Endothelial cell of umbilical vein (primary cell): ENCODE measurements around the gene SHC4. TPM values are rescaled to one million over a fixed set of nuclear protein-coding genes. Genes with fewer than 3 reads are reported as not detected.

Source experiments
- BruUV-seq: library from RNA; stranded (reverse); fragments of 400-500 nt; replicated peaks from 2 replicates; lab custom pipeline; 2021; lab: Mats Ljungman, UMichigan
- CTCF ChIA-PET: fragments of 300-600, 350-600 bp; sonication (Branson Sonifier 250); formaldehyde crosslinking; loops from one replicate; lab custom pipeline; 2021; ENCODE audit warnings: antibody characterized with exemption, inconsistent platforms; lab: Charles Lee
- POLR2A ChIA-PET: fragments of 300-600, 350-600 bp; sonication (Branson Sonifier 250); formaldehyde crosslinking; loops from one replicate; lab custom pipeline; 2021; ENCODE audit warnings: antibody characterized with exemption, inconsistent platforms; lab: Charles Lee
- DNase-seq: peaks from one replicate; pipeline ENCODE4 v3.0.0-alpha.2; 2011; ENCODE audit warnings: low read depth, low spot score
- FAIRE-seq: peaks from 2 replicates; lab custom pipeline; 2011; peaks lifted over from hg19 to GRCh38; lab: Jason Lieb, UNC
- H2AFZ ChIP-seq: 2 replicates; pipeline ENCODE4 v1.6.0; 2012; ENCODE audit warnings: low read depth, low read length, control low read depth, inconsistent platforms
- H3K27ac ChIP-seq: 2 replicates; pipeline ENCODE4 v1.5.1; 2011; ENCODE audit warnings: low read depth, mild to moderate bottlenecking, control low read depth, low read length, moderate library complexity; ENCODE audit not compliant: insufficient read depth
- H3K27me3 ChIP-seq, 2 experiments: 2 replicates each; pipeline versions ENCODE4 v1.6.0 to v1.6.1; 2011; ENCODE audit warnings: low read length in 2 of 2, mixed read lengths in 1 of 2; ENCODE audit not compliant: control insufficient read depth in 2 of 2, insufficient read depth in 2 of 2
- H3K36me3 ChIP-seq, 2 experiments: 2 replicates in 1 of 2; 3 replicates in 1 of 2; pipeline ENCODE4 v1.5.1; 2011; ENCODE audit warnings: low read length in 2 of 2, mild to moderate bottlenecking in 1 of 2, moderate library complexity in 1 of 2; ENCODE audit not compliant: control insufficient read depth in 2 of 2, insufficient read depth in 2 of 2; ENCODE audit errors: extremely low read depth in 1 of 2
- H3K4me1 ChIP-seq: 3 replicates; pipeline ENCODE4 v1.5.1; 2011; ENCODE audit warnings: mild to moderate bottlenecking, low read length; ENCODE audit not compliant: control insufficient read depth, insufficient read depth; ENCODE audit errors: extremely low read depth
- H3K4me2 ChIP-seq: 2 replicates; pipeline ENCODE4 v1.6.1; 2011; ENCODE audit warnings: low read length, control low read depth, mixed read lengths; ENCODE audit not compliant: insufficient read depth
- H3K4me3 ChIP-seq, 3 experiments: fragments of 200-600 bp in 1 of 3; sonication (generic), shearing (Covaris generic) in 1 of 3; replicated peaks in 1 of 3; 2 replicates each; pipeline ENCODE4 v1.5.1; 2011 to 2016; ENCODE audit warnings: control low read depth in 3 of 3, low read length in 3 of 3, mild to moderate bottlenecking in 2 of 3, inconsistent platforms in 1 of 3, low read depth in 1 of 3, moderate library complexity in 1 of 3; ENCODE audit not compliant: insufficient read depth in 1 of 3
- H3K79me2 ChIP-seq: 2 replicates; pipeline ENCODE4 v1.6.0; 2012; ENCODE audit warnings: low read length, inconsistent platforms; ENCODE audit not compliant: control insufficient read depth, insufficient read depth
- H3K9ac ChIP-seq: replicated peaks from 2 replicates; pipeline ENCODE3; 2011; ENCODE audit warnings: low read length, control low read depth; ENCODE audit not compliant: insufficient read depth; ENCODE audit errors: extremely low read depth
- H3K9me1 ChIP-seq: replicated peaks from 3 replicates; pipeline ENCODE4 v1.6.0; 2011; ENCODE audit warnings: mild to moderate bottlenecking, low read length; ENCODE audit not compliant: control insufficient read depth, insufficient read depth; ENCODE audit errors: extremely low read depth
- H3K9me3 ChIP-seq: replicated peaks from 2 replicates; pipeline ENCODE4 v1.5.1; 2012; ENCODE audit warnings: low read length, inconsistent platforms; ENCODE audit not compliant: control insufficient read depth, insufficient read depth
- H4K20me1 ChIP-seq: replicated peaks from 2 replicates; pipeline ENCODE3; 2011; ENCODE audit warnings: mild to moderate bottlenecking, low read length; ENCODE audit not compliant: control insufficient read depth, insufficient read depth; ENCODE audit errors: extremely low read depth
- EZH2 ChIP-seq: IDR thresholded peaks from 2 replicates; pipeline ENCODE4 v1.6.1; 2012; ENCODE audit warnings: borderline replicate concordance, low read depth, mild to moderate bottlenecking, moderate library complexity, low read length, inconsistent platforms; ENCODE audit not compliant: severe bottlenecking
- FOS ChIP-seq: IDR thresholded peaks from 2 replicates; pipeline ENCODE4 v1.6.1; 2011; ENCODE audit warnings: mild to moderate bottlenecking, low read length, moderate library complexity, borderline replicate concordance; ENCODE audit not compliant: insufficient read depth
- GATA2 ChIP-seq: IDR thresholded peaks from 2 replicates; pipeline ENCODE4 v1.7.0; 2011; ENCODE audit warnings: low read depth, mild to moderate bottlenecking, moderate library complexity, mixed read lengths, low read length; ENCODE audit not compliant: insufficient read length, insufficient read depth
- JUN ChIP-seq: IDR thresholded peaks from 2 replicates; pipeline ENCODE4 v1.6.1; 2011; ENCODE audit warnings: borderline replicate concordance, low read depth; ENCODE audit not compliant: insufficient read length, insufficient read depth
- MYC ChIP-seq: IDR thresholded peaks from one replicate; pipeline ENCODE4 v1.6.1; 2011; ENCODE audit warnings: mild to moderate bottlenecking, low read depth, low read length
- POLR2A ChIP-seq: IDR thresholded peaks from 2 replicates; pipeline ENCODE4 v1.6.1; 2012; ENCODE audit warnings: low read depth, mild to moderate bottlenecking, control low read depth, low read length
- POLR2AphosphoS5 ChIP-seq: IDR thresholded peaks from 2 replicates; pipeline ENCODE4 v1.6.1; 2012; ENCODE audit warnings: low read depth, mild to moderate bottlenecking, control low read depth, low read length, moderate library complexity; ENCODE audit not compliant: insufficient read depth
- dilution Hi-C: fragments of 300-500 bp; cut with MboI; formaldehyde crosslinking; loops from one replicate; pipeline ENCODE4 v1.15.0; 2019; ENCODE audit warnings: low sequenced_read_pairs; ENCODE audit not compliant: extremely low pct_ligation_motif_present
- intact Hi-C: fragments of 100-400 bp; cut with micrococcal nuclease; formaldehyde crosslinking; loops from one replicate; pipeline ENCODE4 v1.10.0; 2022
- polyA plus RNA-seq, 4 experiments: library from polyadenylated mRNA; depleted of rRNA in 3 of 4; stranded (reverse) in 3 of 4; unstranded in 1 of 4; fragments of >200 nt; gene quantifications; 2 replicates each; pipeline versions ENCODE4 v1.2.1 to v1.2.3, GENCODE V29; 2011 to 2012; ENCODE audit warnings: missing spikeins in 1 of 4
- total RNA-seq: library from RNA; stranded (reverse); gene quantifications from 2 replicates; pipeline ENCODE4 v1.2.3, GENCODE V29; 2021
- TF ChIP-seq, protein P1 (sequence below): IDR thresholded peaks from 2 replicates; pipeline ENCODE4 v1.6.1; 2011; ENCODE audit not compliant: insufficient read depth, insufficient read length
- TF ChIP-seq, protein P2 (sequence below), 2 donors: IDR thresholded peaks; 1 replicate in 1 of 2; 2 replicates in 1 of 2; pipeline ENCODE4 v1.5.1; 2011; ENCODE audit warnings: low read length in 2 of 2, mild to moderate bottlenecking in 2 of 2, moderate library complexity in 2 of 2, control low read depth in 1 of 2, inconsistent platforms in 1 of 2, low read depth in 1 of 2; ENCODE audit not compliant: insufficient read depth in 1 of 2; ENCODE audit errors: extremely low read depth in 1 of 2

Gene SHC4
- total and polyA plus RNA-seq, 2 donors (not counting 3 experiments of a cell fraction or from before 2014, with no cell fraction given): 0.20 TPM; not detected in 1

DNA sequence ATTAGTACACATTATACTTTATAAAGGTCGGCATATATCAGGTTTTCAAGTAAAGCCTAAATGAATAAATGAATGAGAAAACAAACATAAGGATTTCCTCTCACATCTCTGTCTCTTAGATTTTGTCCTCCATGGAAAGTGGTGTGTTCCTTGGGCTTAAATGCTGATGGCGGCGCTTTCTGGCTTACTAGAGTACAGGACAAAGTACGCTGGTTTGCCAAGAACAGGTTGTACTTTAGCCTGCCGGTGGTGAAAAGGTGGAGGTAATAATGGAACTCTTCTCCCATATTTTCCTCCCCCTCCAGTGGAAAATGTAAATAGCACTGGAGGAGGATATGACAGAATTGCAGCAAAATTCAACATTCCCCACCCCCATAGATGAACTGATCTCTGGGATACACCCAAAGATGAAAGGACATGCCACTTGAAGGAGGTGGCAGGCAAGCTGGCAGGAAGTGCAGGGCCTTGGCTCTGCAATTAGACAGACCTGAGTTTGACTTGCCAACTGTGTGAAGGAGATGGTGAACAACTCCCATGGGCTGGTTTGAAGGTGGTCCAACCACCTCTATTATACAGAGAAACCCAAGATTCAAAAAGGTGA is 182.1 kb downstream of the SHC4 start:
- intact Hi-C loops (no loop called here), dilution Hi-C loops (no loop called here)
- no peaks in the 10 kb centered on the region for H3K79me2 ChIP-seq
- no peaks in the 10 kb centered on the region for H3K4me1 ChIP-seq
- BruUV-seq: no TSS peak
- CTCF ChIA-PET: no interaction called here
- FAIRE-seq: no peak
- no peak overlapping the region for H3K9ac ChIP-seq
- POLR2A ChIA-PET: no interaction called here
- no peak overlapping the region for H2AFZ ChIP-seq
- no peaks in the 10 kb centered on the region for H3K9me3 ChIP-seq
- no peaks in the 10 kb centered on the region for H3K27me3 ChIP-seq
- H3K4me3 ChIP-seq: no peak overlapping the region
- H3K27ac ChIP-seq: no peak overlapping the region
- H3K9me1 ChIP-seq: peaks cover 2% of the 10 kb centered on the region
- H3K36me3 ChIP-seq: peaks cover 0 to 18% of the 10 kb centered on the region in 2 experiments
- no peak for DNase-seq
- TF ChIP-seq GATA2: no peak
- TF ChIP-seq, protein P1, sequence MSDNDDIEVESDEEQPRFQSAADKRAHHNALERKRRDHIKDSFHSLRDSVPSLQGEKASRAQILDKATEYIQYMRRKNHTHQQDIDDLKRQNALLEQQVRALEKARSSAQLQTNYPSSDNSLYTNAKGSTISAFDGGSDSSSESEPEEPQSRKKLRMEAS: no peak
- TF ChIP-seq FOS: no peak
- no peak overlapping the region for H3K4me2 ChIP-seq
- no peaks in the 10 kb centered on the region for H4K20me1 ChIP-seq

DNA sequence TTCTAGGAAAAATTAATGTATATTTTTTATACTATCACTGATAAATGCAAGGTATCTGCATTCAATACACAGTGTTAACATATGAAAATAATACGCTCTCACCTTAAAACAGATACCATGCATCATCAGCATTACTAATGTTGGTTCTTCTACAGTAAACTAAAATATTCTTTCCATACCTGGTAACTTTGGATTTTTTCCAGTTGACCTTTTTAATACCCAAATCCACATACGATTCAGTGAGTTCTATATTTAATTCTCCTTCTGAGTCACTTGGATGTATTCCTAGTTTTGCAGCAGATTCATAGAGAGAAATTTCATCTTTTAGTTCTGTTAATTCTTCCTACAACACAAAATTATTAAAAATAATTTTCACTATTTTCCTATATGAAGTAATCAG is 182.7 kb downstream of the SHC4 start:
- TF ChIP-seq GATA2: no peak
- TF ChIP-seq MYC: no peak
- TF ChIP-seq, protein P2, sequence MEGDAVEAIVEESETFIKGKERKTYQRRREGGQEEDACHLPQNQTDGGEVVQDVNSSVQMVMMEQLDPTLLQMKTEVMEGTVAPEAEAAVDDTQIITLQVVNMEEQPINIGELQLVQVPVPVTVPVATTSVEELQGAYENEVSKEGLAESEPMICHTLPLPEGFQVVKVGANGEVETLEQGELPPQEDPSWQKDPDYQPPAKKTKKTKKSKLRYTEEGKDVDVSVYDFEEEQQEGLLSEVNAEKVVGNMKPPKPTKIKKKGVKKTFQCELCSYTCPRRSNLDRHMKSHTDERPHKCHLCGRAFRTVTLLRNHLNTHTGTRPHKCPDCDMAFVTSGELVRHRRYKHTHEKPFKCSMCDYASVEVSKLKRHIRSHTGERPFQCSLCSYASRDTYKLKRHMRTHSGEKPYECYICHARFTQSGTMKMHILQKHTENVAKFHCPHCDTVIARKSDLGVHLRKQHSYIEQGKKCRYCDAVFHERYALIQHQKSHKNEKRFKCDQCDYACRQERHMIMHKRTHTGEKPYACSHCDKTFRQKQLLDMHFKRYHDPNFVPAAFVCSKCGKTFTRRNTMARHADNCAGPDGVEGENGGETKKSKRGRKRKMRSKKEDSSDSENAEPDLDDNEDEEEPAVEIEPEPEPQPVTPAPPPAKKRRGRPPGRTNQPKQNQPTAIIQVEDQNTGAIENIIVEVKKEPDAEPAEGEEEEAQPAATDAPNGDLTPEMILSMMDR (IDR thresholded peaks at IDR 0.05; ENCODE audit: extremely low read depth in 1 of 2, insufficient read depth in 1 of 2, low read depth in 1 of 2, low read length in 2 of 2): no peak
- no peak for TF ChIP-seq POLR2AphosphoS5
- no peak for TF ChIP-seq JUN
- no peak for TF ChIP-seq POLR2A
- TF ChIP-seq, protein P1: no peak
- no peak for TF ChIP-seq FOS
- TF ChIP-seq EZH2: no peak
- Histone ChIP-seq H3K36me3 (peaks cover 0 to 18% of the 10 kb centered on the region in 2 experiments), H4K20me1 (no peaks in the 10 kb centered on the region), H3K9me3 (no peaks in the 10 kb centered on the region), H3K9me1 (peaks cover 2% of the 10 kb centered on the region), H3K9ac (no peak overlapping the region), H3K27ac (no peak overlapping the region), H2AFZ (no peak overlapping the region), H3K27me3 (no peaks in the 10 kb centered on the region), H3K79me2 (no peaks in the 10 kb centered on the region), H3K4me3 (no peak overlapping the region), H3K4me1 (peaks cover under 1% of the 10 kb centered on the region), H3K4me2 (no peak overlapping the region)
- FAIRE-seq: no peak
- ChIA-PET CTCF (no interaction called here), POLR2A (no interaction called here)
- dilution Hi-C loops (no loop called here), intact Hi-C loops (no loop called here)
- no peak for DNase-seq
- no TSS peak for BruUV-seq
